Subcutaneous abdominal adipose tissue (tissue), 5 donors: ENCODE data around the gene SYNE2.
"Not testable (repeated sequence)": the region's sequence is repeated elsewhere in the genome, so short reads cannot be mapped to it uniquely, and the experiment has no call there.

ENCODE experiments used
- H3K27ac ChIP-seq: one replicate; pipeline ENCODE4 v1.7.0; 2013; ENCODE audit warnings: low read depth, mild to moderate bottlenecking, inconsistent platforms, low read length, moderate library complexity
- H3K27me3 ChIP-seq, 5 donors: one replicate each; pipeline ENCODE4 v1.7.0; 2013; ENCODE audit warnings: low read length in 5 of 5, inconsistent platforms in 1 of 5; ENCODE audit not compliant: control insufficient read depth in 5 of 5, insufficient read depth in 4 of 5
- H3K36me3 ChIP-seq, 5 donors: one replicate each; pipeline ENCODE4 v1.7.0; 2013; ENCODE audit warnings: low read length in 5 of 5; ENCODE audit not compliant: control insufficient read depth in 5 of 5, insufficient read depth in 5 of 5
- H3K4me1 ChIP-seq, 5 donors: one replicate each; pipeline ENCODE4 v1.7.0; 2013; ENCODE audit warnings: low read length in 5 of 5, mild to moderate bottlenecking in 3 of 5, moderate library complexity in 1 of 5; ENCODE audit not compliant: control insufficient read depth in 5 of 5, insufficient read depth in 5 of 5
- H3K4me3 ChIP-seq, 5 donors: one replicate each; pipeline ENCODE4 v1.7.0; 2013; ENCODE audit warnings: low read length in 5 of 5, low read depth in 1 of 5
- H3K9ac ChIP-seq, 5 donors: one replicate each; pipeline ENCODE4 v1.7.0; 2013; ENCODE audit warnings: low read length in 5 of 5, mild to moderate bottlenecking in 4 of 5, moderate library complexity in 3 of 5
- H3K9me3 ChIP-seq, 5 donors: one replicate each; pipeline ENCODE4 v1.7.0; 2013; ENCODE audit warnings: low read length in 5 of 5; ENCODE audit not compliant: control insufficient read depth in 5 of 5
- donor health status: healthy.
- donor health status: healthy.
- donor health status: healthy.
- donor health status: healthy.
- donor health status: healthy.

Gene SYNE2

DNA sequence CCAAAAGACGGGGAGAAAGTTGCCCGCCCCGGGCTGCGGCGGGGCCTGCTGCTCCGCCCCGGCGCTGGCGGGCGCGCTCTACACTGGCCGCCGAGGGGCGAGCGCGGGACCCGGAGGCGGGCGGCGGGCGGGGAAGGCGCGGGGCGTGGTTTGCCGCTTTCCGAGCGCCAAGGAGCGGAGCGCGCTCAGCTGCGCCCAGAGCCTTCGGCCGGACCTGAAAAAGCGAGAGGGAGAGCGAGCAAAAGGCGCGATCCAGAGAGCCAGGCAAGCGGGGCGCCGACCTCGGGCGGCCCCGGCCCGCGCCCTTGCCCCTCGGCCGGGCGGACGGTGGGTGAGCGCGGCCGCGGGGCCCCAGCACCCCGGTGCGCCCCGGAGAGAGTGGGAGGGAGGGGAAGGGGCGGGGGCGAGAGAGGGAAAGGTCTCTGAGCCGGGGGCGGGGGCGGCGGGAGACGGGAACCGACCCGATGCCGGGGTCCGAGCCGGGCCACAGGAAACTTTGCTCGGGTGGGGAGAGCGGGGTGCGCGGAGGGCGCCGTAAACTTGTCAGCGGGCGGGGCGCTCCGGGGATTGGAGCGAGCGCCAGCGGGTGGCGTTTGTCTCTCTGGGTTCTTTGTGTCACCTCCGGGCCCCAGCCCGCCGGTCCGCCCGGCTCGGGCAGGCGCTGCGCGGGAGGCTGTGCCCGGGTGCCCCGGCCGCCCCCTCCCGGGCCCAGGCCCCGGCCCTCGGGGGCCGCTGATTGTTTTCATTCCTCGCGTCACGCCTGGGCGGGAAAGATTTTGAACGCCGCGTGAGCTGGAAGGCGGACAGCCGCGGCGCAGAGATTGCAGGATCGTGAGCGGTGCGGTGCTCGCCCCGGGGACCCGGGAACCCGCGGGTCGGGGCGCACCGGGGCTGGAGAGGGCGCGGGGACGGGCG, at the start of gene SYNE2:
SYNE2 (plus strand) TSS at position 188 of the 915 bp plus-strand sequence. CDS start 56,145 bp downstream, outside the sequence.
- Histone ChIP-seq H3K27ac (peak within 1 kb of the TSS; percentile 66), H3K9me3 (no peaks in the 10 kb centered on the region), H3K4me1 (peaks cover 0 to 31% (median 15%) of the 10 kb centered on the region in 5 donors), H3K27me3 (no peaks in the 10 kb centered on the region), H3K36me3 (no peaks in the 10 kb centered on the region), H3K9ac (peak within 1 kb of the TSS; percentile 22 to 80 (median 71)), H3K4me3 (peak within 1 kb of the TSS; percentile 71 to 86 (median 79))

DNA sequence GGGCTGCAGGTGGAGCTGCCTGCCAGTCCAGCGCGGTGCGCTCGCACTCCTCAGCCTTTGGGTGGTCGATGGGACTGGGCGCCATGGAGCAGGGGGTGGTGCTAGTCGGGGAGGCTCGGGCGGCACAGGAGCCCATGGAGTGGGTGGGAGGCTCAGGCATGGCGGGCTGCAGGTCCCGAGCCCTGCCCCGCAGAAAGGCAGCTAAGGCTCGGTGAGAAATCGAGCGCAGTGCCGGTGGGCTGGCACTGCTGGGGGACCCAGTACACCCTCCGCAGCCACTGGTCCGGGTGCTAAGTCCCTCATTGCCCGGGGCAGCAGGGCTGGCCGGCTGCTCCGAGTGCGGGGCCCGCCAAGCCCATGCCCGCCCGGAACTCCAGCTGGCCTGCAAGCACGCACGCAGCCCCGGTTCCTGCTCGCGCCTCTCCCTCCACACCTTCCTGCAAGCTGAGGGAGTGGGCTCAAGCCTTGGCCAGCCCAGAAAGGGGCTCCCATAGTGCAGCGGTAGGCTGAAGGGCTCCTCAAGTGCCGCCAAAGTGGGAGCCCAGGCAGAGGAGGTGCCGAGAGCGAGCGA, 49.5 kb upstream of the SYNE2 start:
- not testable (repeated sequence) for H3K4me3 ChIP-seq, H3K9me3 ChIP-seq, H3K4me1 ChIP-seq, H3K27me3 ChIP-seq, H3K27ac ChIP-seq, H3K9ac ChIP-seq, H3K36me3 ChIP-seq

DNA sequence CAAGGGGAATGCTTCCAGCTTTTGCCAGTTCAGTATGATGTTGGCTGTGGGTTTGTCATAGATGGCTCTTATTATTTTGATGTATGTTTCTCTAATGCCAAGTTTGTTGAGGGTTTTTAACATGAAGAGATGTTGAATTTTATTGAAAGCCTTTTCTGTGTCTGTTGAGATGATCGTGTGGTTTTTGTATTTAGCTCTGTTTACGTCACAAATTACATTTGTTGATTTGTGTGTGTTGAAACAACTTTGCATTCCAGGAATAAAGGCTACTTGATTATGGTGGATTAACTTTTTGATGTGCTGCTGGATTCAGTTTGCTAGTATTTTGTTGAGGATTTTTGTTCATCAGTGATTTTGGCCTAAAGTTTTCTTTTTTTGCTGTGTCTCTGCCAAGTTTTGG, 46.7 kb upstream of the SYNE2 start:
- not testable (repeated sequence) for H3K36me3 ChIP-seq, H3K4me3 ChIP-seq, H3K27me3 ChIP-seq, H3K27ac ChIP-seq, H3K4me1 ChIP-seq, H3K9ac ChIP-seq, H3K9me3 ChIP-seq

GRCh38 chr14:63811692-63812091, 41.1 kb upstream of the SYNE2 start:
- H3K36me3 ChIP-seq, H3K4me3 ChIP-seq, H3K9ac ChIP-seq, H3K27me3 ChIP-seq, H3K9me3 ChIP-seq, H3K27ac ChIP-seq, H3K4me1 ChIP-seq: not testable (repeated sequence)

GRCh38 chr14:63833728-63834127, 19.1 kb upstream of the SYNE2 start:
- no peaks in the 10 kb centered on the region for H3K36me3 ChIP-seq
- H3K4me1 ChIP-seq = no peaks in the 10 kb centered on the region
- no peaks in the 10 kb centered on the region for H3K27me3 ChIP-seq
- H3K9me3 ChIP-seq = no peaks in the 10 kb centered on the region
- H3K27ac ChIP-seq = no peak overlapping the region
- no peak overlapping the region for H3K4me3 ChIP-seq
- H3K9ac ChIP-seq = no peak overlapping the region

GRCh38 chr14:63840981-63841380, 11.8 kb upstream of the SYNE2 start:
- no peaks in the 10 kb centered on the region for H3K27me3 ChIP-seq
- no peak overlapping the region for H3K4me3 ChIP-seq
- H3K36me3 ChIP-seq = no peaks in the 10 kb centered on the region

GRCh38 chr14:63843796-63844195, 9.0 kb upstream of the SYNE2 start:
- H3K36me3 ChIP-seq = no peaks in the 10 kb centered on the region
- H3K9ac ChIP-seq = no peak overlapping the region

More at GRCh38 chr14:63840981-63841380, 11.8 kb upstream of the SYNE2 start:
- Histone ChIP-seq H3K9me3 (peaks cover 0 to 14% (median 11%) of the 10 kb centered on the region in 5 donors), H3K9ac (no peak overlapping the region), H3K4me1 (no peaks in the 10 kb centered on the region), H3K27ac (no peak overlapping the region)

DNA sequence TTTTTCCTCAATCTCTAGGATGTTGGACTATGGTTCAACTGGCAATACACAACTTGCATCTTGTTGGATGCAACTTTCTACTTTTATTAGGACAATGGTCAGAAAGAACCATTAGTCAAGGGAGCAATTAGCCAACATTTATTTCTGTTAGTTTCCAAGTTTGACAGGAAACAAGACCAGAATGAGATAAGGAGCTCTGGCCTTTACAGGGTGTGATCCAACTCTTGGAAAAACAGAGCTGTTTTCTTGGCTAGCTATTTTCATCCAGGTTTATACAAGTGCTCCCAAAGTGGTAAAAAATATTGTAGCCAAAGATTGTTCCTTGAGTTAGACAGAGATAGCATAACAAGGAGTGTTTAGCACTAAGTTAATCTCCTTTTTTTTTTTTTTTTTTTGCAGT, 3.9 kb upstream of the SYNE2 start:
- H3K27ac ChIP-seq = no peak overlapping the region
- no peak overlapping the region for H3K4me3 ChIP-seq
- H3K27me3 ChIP-seq = no peaks in the 10 kb centered on the region
- H3K9ac ChIP-seq = no peak overlapping the region
- no peaks in the 10 kb centered on the region for H3K9me3 ChIP-seq
- no peaks in the 10 kb centered on the region for H3K36me3 ChIP-seq
- H3K4me1 ChIP-seq = peaks cover 0 to 13% (median 8%) of the 10 kb centered on the region in 5 donors

More at GRCh38 chr14:63843796-63844195, 9.0 kb upstream of the SYNE2 start:
- H3K9me3 ChIP-seq = peaks cover 0 to 14% (median 11%) of the 10 kb centered on the region in 5 donors
- no peak overlapping the region for H3K27ac ChIP-seq
- no peaks in the 10 kb centered on the region for H3K27me3 ChIP-seq
- H3K4me3 ChIP-seq = no peak overlapping the region
- peaks cover 0 to 2% (median 0%) of the 10 kb centered on the region in 5 donors for H3K4me1 ChIP-seq

DNA sequence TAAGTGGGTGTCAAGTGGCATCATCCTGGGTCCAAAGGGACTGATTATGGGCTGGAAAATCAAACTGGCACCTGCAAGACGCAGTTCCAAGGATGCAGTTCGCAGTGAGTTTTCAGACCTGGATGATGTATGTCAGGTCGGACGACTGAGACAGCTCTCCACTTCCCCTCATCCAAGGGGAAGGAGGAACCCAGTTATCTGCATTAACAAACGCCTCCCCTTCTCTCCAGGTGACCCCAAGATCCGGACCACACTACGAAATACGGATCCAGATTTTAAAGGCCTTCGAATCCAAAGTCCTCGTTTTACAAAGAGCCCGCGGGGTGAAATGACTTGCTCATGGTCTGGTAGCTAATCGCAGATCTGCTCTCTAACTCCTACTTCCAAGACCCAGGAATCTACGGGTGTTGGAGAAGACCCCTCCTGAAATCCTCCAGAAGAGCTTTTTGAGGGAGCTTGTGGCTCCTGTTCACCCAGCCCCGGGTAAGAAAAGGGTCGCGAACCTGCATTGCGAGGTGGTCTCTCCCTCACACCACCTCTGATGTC, 460 bp upstream of the SYNE2 start:
- no peaks in the 10 kb centered on the region for H3K9me3 ChIP-seq
- H3K4me1 ChIP-seq = peaks cover 0 to 31% (median 15%) of the 10 kb centered on the region in 5 donors
- peak overlapping the region; percentile 71 to 82 (median 77) for H3K4me3 ChIP-seq
- H3K36me3 ChIP-seq = no peaks in the 10 kb centered on the region
- peak overlapping the region in 4 of 5 donors; percentile 57 to 80 (median 67) for H3K9ac ChIP-seq
- no peak overlapping the region for H3K27ac ChIP-seq
- no peaks in the 10 kb centered on the region for H3K27me3 ChIP-seq

- Histone ChIP-seq H3K4me1 (peaks cover 0 to 29% (median 15%) of the 10 kb centered on the region in 5 donors), H3K9ac (peak overlapping the region; percentile 22 to 71 (median 57)), H3K27ac (peak overlapping the region; percentile 66), H3K27me3 (no peaks in the 10 kb centered on the region), H3K36me3 (no peaks in the 10 kb centered on the region), H3K4me3 (peak overlapping the region; percentile 71 to 86 (median 79)), H3K9me3 (no peaks in the 10 kb centered on the region)
These were observed 1.1 kb downstream of the SYNE2 start for GRCh38 chr14:63853831-63854293.
